NCI-H226 (cell line): ENCODE measurements around the gene OR11H6.

ENCODE experiments used
- DNase-seq: peaks from one replicate; pipeline ENCODE4 v3.0.0-alpha.2; 2015

Gene OR11H6

DNA sequence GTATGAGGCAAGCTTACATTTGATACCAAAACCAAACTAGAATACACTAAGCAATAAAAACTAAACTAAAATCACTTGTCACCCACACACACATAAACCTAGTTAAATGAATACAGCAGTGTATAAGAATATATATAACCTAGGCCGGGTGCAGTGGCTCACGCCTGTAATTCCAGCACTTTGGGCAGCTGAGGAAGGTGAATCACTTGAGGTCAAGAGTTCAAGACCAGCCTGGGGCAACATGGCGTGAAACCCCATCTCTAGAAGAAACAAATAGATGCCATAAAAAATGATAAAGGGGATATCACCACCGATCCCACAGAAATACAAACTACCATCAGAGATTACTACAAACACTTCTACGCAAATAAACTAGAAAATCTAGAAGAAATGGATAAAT, 40.9 kb downstream of the OR11H6 start:
- DNase-seq: peak; percentile 39

DNA sequence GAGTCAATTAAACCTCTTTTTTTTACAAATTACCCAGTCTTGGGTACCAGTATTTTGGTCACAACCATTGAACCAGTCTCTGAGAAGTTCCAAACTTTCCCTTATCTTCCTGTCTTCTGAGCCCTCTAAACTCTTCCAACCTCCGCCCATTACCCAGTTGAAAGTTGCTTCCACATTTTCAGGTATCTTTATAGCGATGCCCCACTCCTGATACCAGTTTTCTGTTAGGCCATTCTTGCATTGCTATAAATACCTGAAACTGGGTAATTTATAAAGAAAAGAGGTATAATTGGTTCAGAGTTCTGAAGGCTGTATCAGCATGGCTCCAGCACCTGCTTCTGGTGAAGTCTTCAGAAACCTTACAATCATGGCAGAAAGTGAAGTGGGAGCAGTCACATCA, 50.6 kb downstream of the OR11H6 start:
- no peak for DNase-seq
